HCT116 (cell line): Measurements from ENCODE around the gene CYSRT1. TPM values are rescaled to one million over a fixed set of nuclear protein-coding genes. Genes with fewer than 3 reads are reported as not detected.

ENCODE experiments used
- ATAC-seq: fragments of 200-7000 bp; cut with Tn5 transposase; 2 replicates; pipeline ENCODE4 v1.9.1; 2020; ENCODE audit warnings: mild to moderate bottlenecking, moderate library complexity
- BruUV-seq: library from RNA; stranded (reverse); fragments of 400-500 nt; replicated peaks from 2 replicates; lab custom pipeline; 2021; lab: Mats Ljungman, UMichigan
- CTCF ChIA-PET: fragments of 300-600 bp; sonication (Branson Sonifier 250); formaldehyde crosslinking; loops from one replicate; lab custom pipeline; 2021; ENCODE audit warnings: antibody characterized with exemption; lab: Charles Lee
- POLR2A ChIA-PET: fragments of 300-600, 350-600 bp; sonication (Branson Sonifier 250); formaldehyde crosslinking; loops from one replicate; lab custom pipeline; 2021; ENCODE audit warnings: antibody characterized with exemption; lab: Charles Lee
- RAD21 ChIA-PET, 2 experiments: fragments of 300-600 bp; sonication (Branson Sonifier 250); formaldehyde crosslinking; loops; one replicate each; lab custom pipeline; 2023; ENCODE audit warnings: low total read pairs in 2 of 2; ENCODE audit not compliant: uncharacterized antibody in 2 of 2, unreplicated experiment in 2 of 2, low non-redundant PET in 1 of 2; lab: Charles Lee
- DNase-seq: peaks from one replicate; pipeline ENCODE4 v3.0.0-alpha.2; 2010; ENCODE audit warnings: low read depth, low spot score
- H2AFZ ChIP-seq: fragments of 200-600 bp; shearing (Covaris generic), sonication (generic); 2 replicates; pipeline ENCODE4 v1.6.1; 2017; ENCODE audit warnings: low read depth, mixed run types, mixed read lengths, antibody characterized with exemption, low read length; ENCODE audit not compliant: poor library complexity, severe bottlenecking
- H3K27ac ChIP-seq: 2 replicates; pipeline ENCODE4 v1.5.1; 2012; ENCODE audit warnings: low read depth, low read length
- H3K27me3 ChIP-seq: fragments of 200-600 bp; sonication (generic); 2 replicates; pipeline ENCODE4 v1.6.1; 2016; ENCODE audit warnings: mixed run types, low read length, mixed read lengths; ENCODE audit not compliant: insufficient read depth
- H3K36me3 ChIP-seq, 2 experiments: fragments of 200-500 bp in 1 of 2; fragments of 200-600 bp in 1 of 2; sonication (Bioruptor generic) in 1 of 2; sonication (generic) in 1 of 2; 2 replicates each; pipeline versions ENCODE4 v1.5.1 to v1.6.1; 2014 to 2016; ENCODE audit warnings: low read length in 2 of 2, inconsistent platforms in 1 of 2, mixed read lengths in 1 of 2, mixed run types in 1 of 2; ENCODE audit not compliant: insufficient read depth in 2 of 2, control insufficient read depth in 1 of 2
- H3K4me1 ChIP-seq, 2 experiments: fragments of 200-600 bp in 1 of 2; sonication (generic) in 1 of 2; 2 replicates each; pipeline versions ENCODE4 v1.5.1 to v1.6.1; 2012 to 2017; ENCODE audit warnings: low read length in 2 of 2, inconsistent platforms in 1 of 2, mild to moderate bottlenecking in 1 of 2, mixed read lengths in 1 of 2, mixed run types in 1 of 2, moderate library complexity in 1 of 2; ENCODE audit not compliant: insufficient read depth in 2 of 2, control insufficient read depth in 1 of 2
- H3K4me2 ChIP-seq: fragments of 200-600 bp; sonication (generic); 2 replicates; pipeline ENCODE4 v1.6.1; 2017; ENCODE audit warnings: mixed run types, low read length, mixed read lengths
- H3K4me3 ChIP-seq, 2 experiments: fragments of 200-600 bp in 1 of 2; sonication (generic) in 1 of 2; replicated peaks in 1 of 2; 2 replicates each; pipeline ENCODE4 v1.5.1; 2011 to 2016; ENCODE audit warnings: low read length in 2 of 2, control low read depth in 1 of 2, low read depth in 1 of 2, mild to moderate bottlenecking in 1 of 2, mixed read lengths in 1 of 2, mixed run types in 1 of 2
- H3K79me2 ChIP-seq: fragments of 200-600 bp; sonication (generic); 2 replicates; pipeline ENCODE4 v1.6.1; 2017; ENCODE audit warnings: mild to moderate bottlenecking, mixed run types, low read length, moderate library complexity, mixed read lengths; ENCODE audit not compliant: insufficient read depth
- H3K9ac ChIP-seq: fragments of 200-600 bp; sonication (generic); 2 replicates; pipeline ENCODE4 v1.6.1; 2016; ENCODE audit warnings: low read length, mixed read lengths
- H3K9me2 ChIP-seq: fragments of 200-600 bp; sonication (generic), shearing (Covaris generic); 2 replicates; pipeline ENCODE4 v1.6.1; 2017; ENCODE audit warnings: mixed run types, mild to moderate bottlenecking, moderate library complexity; ENCODE audit not compliant: insufficient read depth
- H3K9me3 ChIP-seq, 2 experiments: fragments of 200-500 bp in 1 of 2; fragments of 200-600 bp in 1 of 2; sonication (Bioruptor generic) in 1 of 2; sonication (generic) in 1 of 2; 2 replicates each; pipeline ENCODE4 v1.6.1; 2014 to 2017; ENCODE audit warnings: low read length in 2 of 2, mixed read lengths in 2 of 2, inconsistent platforms in 1 of 2, low read depth in 1 of 2, mild to moderate bottlenecking in 1 of 2, mixed run types in 1 of 2, moderate library complexity in 1 of 2; ENCODE audit not compliant: control insufficient read depth in 1 of 2, insufficient read depth in 1 of 2
- H4K20me1 ChIP-seq: fragments of 200-600 bp; sonication (generic), shearing (Covaris generic); 2 replicates; pipeline ENCODE4 v1.6.1; 2017; ENCODE audit warnings: mixed run types, mild to moderate bottlenecking, moderate library complexity; ENCODE audit not compliant: insufficient read depth
- CBX3 ChIP-seq: IDR thresholded peaks from 2 replicates; pipeline ENCODE4 v1.6.1; 2012; ENCODE audit warnings: low read depth
- CEBPB ChIP-seq: IDR thresholded peaks from 2 replicates; pipeline ENCODE4 v1.6.1; 2012; ENCODE audit warnings: low read depth
- EZH2 ChIP-seq: fragments of 200-600 bp; sonication (generic); IDR thresholded peaks from 2 replicates; pipeline ENCODE4 v1.6.1; 2017; ENCODE audit warnings: antibody characterized with exemption, mixed run types
- EZH2phosphoT487 ChIP-seq: fragments of 200-600 bp; IDR thresholded peaks from 2 replicates; pipeline ENCODE4 v1.6.1; 2018; ENCODE audit warnings: antibody characterized with exemption, borderline replicate concordance
- FOSL1 ChIP-seq: IDR thresholded peaks from 2 replicates; pipeline ENCODE4 v1.6.1; 2012; ENCODE audit warnings: low read depth
- JUND ChIP-seq: IDR thresholded peaks from 2 replicates; pipeline ENCODE4 v1.6.1; 2012
- RAD21 ChIP-seq: IDR thresholded peaks from 2 replicates; pipeline ENCODE4 v1.6.1; 2012; ENCODE audit warnings: low read depth, mild to moderate bottlenecking
- REST ChIP-seq: IDR thresholded peaks from 2 replicates; pipeline ENCODE4 v1.6.1; 2012; ENCODE audit warnings: low read depth
- SIN3A ChIP-seq: IDR thresholded peaks from 2 replicates; pipeline ENCODE4 v1.6.1; 2012; ENCODE audit warnings: low read depth
- SP1 ChIP-seq: IDR thresholded peaks from 2 replicates; pipeline ENCODE4 v1.6.1; 2012; ENCODE audit warnings: low read depth
- SRF ChIP-seq: IDR thresholded peaks from 2 replicates; pipeline ENCODE4 v1.6.1; 2012; ENCODE audit warnings: low read depth
- TCF7L2 ChIP-seq: IDR thresholded peaks from 2 replicates; pipeline ENCODE4 v1.7.0; 2011; ENCODE audit warnings: borderline replicate concordance, inconsistent platforms; ENCODE audit not compliant: insufficient read depth, insufficient read length; ENCODE audit errors: extremely low read depth
- YY1 ChIP-seq: IDR thresholded peaks from 2 replicates; pipeline ENCODE4 v1.6.1; 2011; ENCODE audit warnings: low read length, low read depth, moderate library complexity, mild to moderate bottlenecking; ENCODE audit not compliant: insufficient replicate concordance; ENCODE audit errors: extremely low read depth
- ZFX ChIP-seq: fragments of 450-650 bp; IDR thresholded peaks from 2 replicates; pipeline ENCODE4 v1.6.1; 2017
- ZNF274 ChIP-seq: fragments of 200-500 bp; sonication (Bioruptor generic); IDR thresholded peaks from 2 replicates; pipeline ENCODE4 v1.6.1; 2014; ENCODE audit warnings: mild to moderate bottlenecking, low read depth, low read length, inconsistent platforms
- intact Hi-C: fragments of 100-400 bp; cut with micrococcal nuclease; formaldehyde crosslinking; loops from 2 replicates; pipeline ENCODE4 v1.10.0; 2022
- total RNA-seq: library from RNA; stranded (reverse); gene quantifications from one replicate; pipeline ENCODE4 v1.2.1, GENCODE V29; 2021; ENCODE audit not compliant: unreplicated experiment

Gene CYSRT1
- total RNA-seq, 1 experiment from 2014 or later: 4.3 TPM

GRCh38 chr9:137271696-137272076 is 46.7 kb downstream of the CYSRT1 start:
- TF ChIP-seq JUND: no peak
- TF ChIP-seq EZH2phosphoT487: no peak
- TF ChIP-seq FOSL1: no peak
- TF ChIP-seq REST: no peak
- TF ChIP-seq RAD21: no peak
- TF ChIP-seq ZFX: no peak
- TF ChIP-seq YY1: no peak
- TF ChIP-seq ZNF274: no peak
- no peak for TF ChIP-seq CBX3
- TF ChIP-seq TCF7L2: no peak
- TF ChIP-seq SP1: no peak
- TF ChIP-seq SRF: no peak
- TF ChIP-seq SIN3A: no peak
- no peak for TF ChIP-seq EZH2
- no peak for TF ChIP-seq CEBPB
- peaks cover 25 to 31% of the 10 kb centered on the region in 2 experiments for H3K4me1 ChIP-seq
- intact Hi-C loops: no loop called here
- ChIA-PET POLR2A (no interaction called here), RAD21 (no interaction called here), CTCF (no interaction called here)
- no peak overlapping the region for H3K4me2 ChIP-seq
- DNase-seq (no peak), ATAC-seq (no peak)
- no peaks in the 10 kb centered on the region for H4K20me1 ChIP-seq
- no peaks in the 10 kb centered on the region for H3K79me2 ChIP-seq
- no peaks in the 10 kb centered on the region for H3K27me3 ChIP-seq
- H3K9me3 ChIP-seq: no peaks in the 10 kb centered on the region
- no peak overlapping the region for H3K9ac ChIP-seq
- no peak overlapping the region for H2AFZ ChIP-seq
- no peaks in the 10 kb centered on the region for H3K9me2 ChIP-seq
- peaks cover 8 to 25% of the 10 kb centered on the region in 2 experiments; a peak in 3 of 4 replicates for H3K36me3 ChIP-seq
- BruUV-seq: no TSS peak
- no peak overlapping the region; the same call in 1 of the 2 replicates for H3K27ac ChIP-seq
- no peak overlapping the region for H3K4me3 ChIP-seq
